ENCODE results near the gene NQO1.

The NQO1 gene

GRCh38 chr16:69669577-69669976 lies 56.8 kb downstream of the NQO1 start:
- no peak overlapping the region for H3K4me3 ChIP-seq (ENCODE audit: low read depth, low read length)
- TF ChIP-seq CTCF (IDR thresholded peaks at IDR 0.05; ENCODE audit: insufficient read depth, low read length, missing control alignments) = no peak
- ChIA-PET CTCF (interaction anchor here (1.8 kb wide), 1 partner anchor 273 kb away, joined by 6 read pairs; no protein-coding TSS in a partner anchor), POLR2A (no interaction called here)
- DNase-seq (ENCODE audit: low read depth, low spot score) = no peak

GRCh38 chr16:69663846-69664245 lies 62.5 kb downstream of the NQO1 start:
- no peak overlapping the region for H3K4me3 ChIP-seq (ENCODE audit: low read depth, low read length)
- TF ChIP-seq CTCF (IDR thresholded peaks at IDR 0.05; ENCODE audit: insufficient read depth, low read length, missing control alignments) = no peak
- ChIA-PET POLR2A (no interaction called here), CTCF (interaction anchor here (1.0 to 1.5 kb wide), 2 partner anchors 13 to 266 kb away, joined by 3 to 6 read pairs; no protein-coding TSS in a partner anchor)
- DNase-seq (ENCODE audit: low read depth, low spot score) = no peak

GRCh38 chr16:69662901-69663300 lies 63.5 kb downstream of the NQO1 start:
- no peak for TF ChIP-seq CTCF (IDR thresholded peaks at IDR 0.05; ENCODE audit: insufficient read depth, low read length, missing control alignments)
- POLR2A ChIA-PET = no interaction called here
- no peak overlapping the region for H3K4me3 ChIP-seq (ENCODE audit: low read depth, low read length)
- CTCF ChIA-PET = interaction anchor here (1.0 to 2.2 kb wide), 3 partner anchors 12 to 267 kb away, joined by 3 to 8 read pairs (median 6); no protein-coding TSS in a partner anchor
- no peak for DNase-seq (ENCODE audit: low read depth, low spot score)

- DNase-seq (ENCODE audit: low read depth, low spot score) = no peak
Measured at GRCh38 chr16:69660166-69660565, 66.2 kb downstream of the NQO1 start.

More at GRCh38 chr16:69660166-69660565, 66.2 kb downstream of the NQO1 start:
- POLR2A ChIA-PET = interaction anchor here (0.7 kb wide), 1 partner anchor 254 kb away, joined by 3 read pairs; no protein-coding TSS in a partner anchor
- CTCF ChIA-PET = interaction anchor here (2.0 kb wide), 1 partner anchor 10 kb away, joined by 5 read pairs; no protein-coding TSS in a partner anchor
- no peak overlapping the region for H3K4me3 ChIP-seq (ENCODE audit: low read depth, low read length)
- no peak for TF ChIP-seq CTCF (IDR thresholded peaks at IDR 0.05; ENCODE audit: insufficient read depth, low read length, missing control alignments)

Measured in AG04449 (cell line).